ENCODE results near the gene GDPGP1. TPM values are rescaled to one million over a fixed set of nuclear protein-coding genes. Genes with fewer than 3 reads are reported as not detected.

The GDPGP1 gene
- polyA plus RNA-seq, 2 donors, result 2.1 to 2.2 TPM

GRCh38 chr15:90203473-90203872 lies 30.5 kb upstream of the GDPGP1 start:
- Histone ChIP-seq H3K36me3 (ENCODE audit: control insufficient read depth in 2 of 2, insufficient read depth in 2 of 2, low read length in 1 of 2) (peaks cover 7 to 19% of the 10 kb centered on the region in 2 donors), H3K4me3 (ENCODE audit: low read depth in 1 of 2, low read length in 2 of 2) (peak overlapping the region; percentile 80 to 94), H3K27me3 (ENCODE audit: control insufficient read depth in 1 of 2, insufficient read depth in 2 of 2, low read length in 2 of 2) (no peaks in the 10 kb centered on the region), H3K27ac (ENCODE audit: low read depth in 2 of 2, low read length in 1 of 2) (peak overlapping the region; percentile 75 to 94), H3K4me1 (ENCODE audit: control insufficient read depth in 2 of 2, insufficient read depth in 2 of 2, low read length in 1 of 2) (peaks cover 4 to 27% of the 10 kb centered on the region in 2 donors), H3K9me3 (ENCODE audit: control insufficient read depth in 2 of 2, insufficient read depth in 1 of 2, low read depth in 1 of 2, low read length in 1 of 2) (no peaks in the 10 kb centered on the region)
- 80 to 95% methylated on average over 7 of the region's 7 CpGs for WGBS, 2 donors

GRCh38 chr15:90203922-90204321 lies 30.1 kb upstream of the GDPGP1 start:
- 58 to 67% methylated on average over 8 of the region's 8 CpGs for WGBS, 2 donors
- Histone ChIP-seq H3K4me3 (ENCODE audit: low read depth in 1 of 2, low read length in 2 of 2) (peak overlapping the region in 1 of 2 donors; percentile 80), H3K27me3 (ENCODE audit: control insufficient read depth in 1 of 2, insufficient read depth in 2 of 2, low read length in 2 of 2) (no peaks in the 10 kb centered on the region), H3K9me3 (ENCODE audit: control insufficient read depth in 2 of 2, insufficient read depth in 1 of 2, low read depth in 1 of 2, low read length in 1 of 2) (no peaks in the 10 kb centered on the region), H3K27ac (ENCODE audit: low read depth in 2 of 2, low read length in 1 of 2) (peak overlapping the region; percentile 75 to 94), H3K4me1 (ENCODE audit: control insufficient read depth in 2 of 2, insufficient read depth in 2 of 2, low read length in 1 of 2) (peaks cover 4 to 25% of the 10 kb centered on the region in 2 donors), H3K36me3 (ENCODE audit: control insufficient read depth in 2 of 2, insufficient read depth in 2 of 2, low read length in 1 of 2) (peaks cover 7 to 22% of the 10 kb centered on the region in 2 donors)

GRCh38 chr15:90205050-90205848 lies 28.8 kb upstream of the GDPGP1 start:
- H3K4me3 ChIP-seq (ENCODE audit: low read depth in 1 of 2, low read length in 2 of 2), result no peak overlapping the region
- no peaks in the 10 kb centered on the region for H3K27me3 ChIP-seq (ENCODE audit: control insufficient read depth in 1 of 2, insufficient read depth in 2 of 2, low read length in 2 of 2)
- 68 to 76% methylated on average over 10 of the region's 10 CpGs for WGBS, 2 donors
- H3K4me1 ChIP-seq (ENCODE audit: control insufficient read depth in 2 of 2, insufficient read depth in 2 of 2, low read length in 1 of 2), result peaks cover 4 to 35% of the 10 kb centered on the region in 2 donors
- peaks cover 7 to 31% of the 10 kb centered on the region in 2 donors for H3K36me3 ChIP-seq (ENCODE audit: control insufficient read depth in 2 of 2, insufficient read depth in 2 of 2, low read length in 1 of 2)
- peak overlapping the region in 1 of 2 donors; percentile 45 for H3K27ac ChIP-seq (ENCODE audit: low read depth in 2 of 2, low read length in 1 of 2)
- H3K9me3 ChIP-seq (ENCODE audit: control insufficient read depth in 2 of 2, insufficient read depth in 1 of 2, low read depth in 1 of 2, low read length in 1 of 2), result no peaks in the 10 kb centered on the region

DNA sequence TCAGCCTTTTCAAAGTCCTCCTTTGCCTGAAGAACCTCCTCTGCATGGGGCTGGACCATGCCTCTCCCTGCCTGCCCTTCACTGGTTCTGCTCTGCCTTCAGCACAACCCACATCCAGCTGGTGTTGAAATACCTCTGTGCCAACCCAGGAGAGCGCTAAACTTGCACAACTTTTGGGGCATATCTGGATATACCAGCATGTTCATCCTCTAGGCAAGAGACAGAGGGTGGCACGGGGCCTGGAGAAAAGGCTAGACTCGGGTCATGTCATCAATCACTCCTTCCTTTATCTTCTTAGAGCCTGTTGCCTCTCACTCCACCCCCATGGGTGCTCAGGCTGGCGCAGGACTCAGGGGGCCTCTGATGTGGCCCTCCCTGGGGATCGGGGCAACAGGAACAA lies 28.1 kb upstream of the GDPGP1 start:
- H3K4me1 ChIP-seq (ENCODE audit: control insufficient read depth in 2 of 2, insufficient read depth in 2 of 2, low read length in 1 of 2), result peaks cover 4 to 37% of the 10 kb centered on the region in 2 donors
- peaks cover 7 to 35% of the 10 kb centered on the region in 2 donors for H3K36me3 ChIP-seq (ENCODE audit: control insufficient read depth in 2 of 2, insufficient read depth in 2 of 2, low read length in 1 of 2)
- 61 to 77% methylated on average over 5 of the region's 5 CpGs for WGBS, 2 donors
- H3K27me3 ChIP-seq (ENCODE audit: control insufficient read depth in 1 of 2, insufficient read depth in 2 of 2, low read length in 2 of 2), result no peaks in the 10 kb centered on the region
- no peak overlapping the region for H3K4me3 ChIP-seq (ENCODE audit: low read depth in 1 of 2, low read length in 2 of 2)
- H3K27ac ChIP-seq (ENCODE audit: low read depth in 2 of 2, low read length in 1 of 2), result peak overlapping the region in 1 of 2 donors; percentile 45
- no peaks in the 10 kb centered on the region for H3K9me3 ChIP-seq (ENCODE audit: control insufficient read depth in 2 of 2, insufficient read depth in 1 of 2, low read depth in 1 of 2, low read length in 1 of 2)

- Histone ChIP-seq H3K36me3 (ENCODE audit: control insufficient read depth in 2 of 2, insufficient read depth in 2 of 2, low read length in 1 of 2) (peaks cover 7 to 36% of the 10 kb centered on the region in 2 donors), H3K27me3 (ENCODE audit: control insufficient read depth in 1 of 2, insufficient read depth in 2 of 2, low read length in 2 of 2) (no peaks in the 10 kb centered on the region), H3K27ac (ENCODE audit: low read depth in 2 of 2, low read length in 1 of 2) (peak overlapping the region in 1 of 2 donors; percentile 0), H3K4me3 (ENCODE audit: low read depth in 1 of 2, low read length in 2 of 2) (no peak overlapping the region), H3K9me3 (ENCODE audit: control insufficient read depth in 2 of 2, insufficient read depth in 1 of 2, low read depth in 1 of 2, low read length in 1 of 2) (no peaks in the 10 kb centered on the region), H3K4me1 (ENCODE audit: control insufficient read depth in 2 of 2, insufficient read depth in 2 of 2, low read length in 1 of 2) (peaks cover 12 to 46% of the 10 kb centered on the region in 2 donors)
- WGBS, 2 donors, result 81 to 85% methylated on average over 6 of the region's 6 CpGs
These were observed 26.8 kb upstream of the GDPGP1 start for GRCh38 chr15:90207252-90207651.

DNA sequence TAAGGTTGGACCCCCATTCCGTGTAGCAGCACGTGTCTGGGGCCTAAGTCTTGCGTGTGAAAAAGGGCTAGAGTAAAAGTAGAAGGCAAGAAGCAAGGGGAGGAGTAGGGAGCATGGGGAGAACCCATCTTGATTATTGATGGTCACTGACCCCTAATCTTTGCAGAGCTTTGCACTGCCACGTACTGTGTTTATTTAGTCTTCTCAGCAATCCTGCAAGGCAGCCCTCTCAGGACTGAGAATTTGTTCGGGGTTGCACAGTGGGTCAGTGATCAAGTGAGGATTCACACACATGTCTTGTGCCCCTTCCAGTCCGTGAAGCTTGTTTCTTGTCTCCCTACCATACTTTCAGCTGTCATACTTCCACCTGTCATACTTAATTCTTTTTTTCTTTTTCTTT lies 25.7 kb upstream of the GDPGP1 start:
- H3K9me3 ChIP-seq (ENCODE audit: control insufficient read depth in 2 of 2, insufficient read depth in 1 of 2, low read depth in 1 of 2, low read length in 1 of 2), result no peaks in the 10 kb centered on the region
- H3K4me3 ChIP-seq (ENCODE audit: low read depth in 1 of 2, low read length in 2 of 2), result no peak overlapping the region
- WGBS, 2 donors, result 77 to 89% methylated on average over 6 of the region's 6 CpGs
- peaks cover 16 to 46% of the 10 kb centered on the region in 2 donors for H3K4me1 ChIP-seq (ENCODE audit: control insufficient read depth in 2 of 2, insufficient read depth in 2 of 2, low read length in 1 of 2)
- peak overlapping the region; percentile 16 to 29 for H3K27ac ChIP-seq (ENCODE audit: low read depth in 2 of 2, low read length in 1 of 2)
- H3K36me3 ChIP-seq (ENCODE audit: control insufficient read depth in 2 of 2, insufficient read depth in 2 of 2, low read length in 1 of 2), result peaks cover 7 to 33% of the 10 kb centered on the region in 2 donors
- H3K27me3 ChIP-seq (ENCODE audit: control insufficient read depth in 1 of 2, insufficient read depth in 2 of 2, low read length in 2 of 2), result no peaks in the 10 kb centered on the region

- WGBS, 2 donors, result 41 to 60% methylated on average over 9 of the region's 9 CpGs
- Histone ChIP-seq H3K4me3 (ENCODE audit: low read depth in 1 of 2, low read length in 2 of 2) (no peak overlapping the region), H3K27ac (ENCODE audit: low read depth in 2 of 2, low read length in 1 of 2) (peak overlapping the region; percentile 98), H3K9me3 (ENCODE audit: control insufficient read depth in 2 of 2, insufficient read depth in 1 of 2, low read depth in 1 of 2, low read length in 1 of 2) (no peaks in the 10 kb centered on the region), H3K4me1 (ENCODE audit: control insufficient read depth in 2 of 2, insufficient read depth in 2 of 2, low read length in 1 of 2) (peaks cover 11 to 37% of the 10 kb centered on the region in 2 donors), H3K36me3 (ENCODE audit: control insufficient read depth in 2 of 2, insufficient read depth in 2 of 2, low read length in 1 of 2) (peaks cover 7 to 28% of the 10 kb centered on the region in 2 donors), H3K27me3 (ENCODE audit: control insufficient read depth in 1 of 2, insufficient read depth in 2 of 2, low read length in 2 of 2) (no peaks in the 10 kb centered on the region)
These were observed 24.4 kb upstream of the GDPGP1 start for GRCh38 chr15:90209591-90209990.

GRCh38 chr15:90210593-90210992 lies 23.4 kb upstream of the GDPGP1 start:
- Histone ChIP-seq H3K27me3 (ENCODE audit: control insufficient read depth in 1 of 2, insufficient read depth in 2 of 2, low read length in 2 of 2) (no peaks in the 10 kb centered on the region), H3K27ac (ENCODE audit: low read depth in 2 of 2, low read length in 1 of 2) (peak overlapping the region; percentile 98), H3K4me1 (ENCODE audit: control insufficient read depth in 2 of 2, insufficient read depth in 2 of 2, low read length in 1 of 2) (peaks cover 11 to 34% of the 10 kb centered on the region in 2 donors), H3K9me3 (ENCODE audit: control insufficient read depth in 2 of 2, insufficient read depth in 1 of 2, low read depth in 1 of 2, low read length in 1 of 2) (no peaks in the 10 kb centered on the region), H3K36me3 (ENCODE audit: control insufficient read depth in 2 of 2, insufficient read depth in 2 of 2, low read length in 1 of 2) (peaks cover 7 to 28% of the 10 kb centered on the region in 2 donors), H3K4me3 (ENCODE audit: low read depth in 1 of 2, low read length in 2 of 2) (no peak overlapping the region)
- 46 to 57% methylated on average over 8 of the region's 8 CpGs for WGBS, 2 donors

DNA sequence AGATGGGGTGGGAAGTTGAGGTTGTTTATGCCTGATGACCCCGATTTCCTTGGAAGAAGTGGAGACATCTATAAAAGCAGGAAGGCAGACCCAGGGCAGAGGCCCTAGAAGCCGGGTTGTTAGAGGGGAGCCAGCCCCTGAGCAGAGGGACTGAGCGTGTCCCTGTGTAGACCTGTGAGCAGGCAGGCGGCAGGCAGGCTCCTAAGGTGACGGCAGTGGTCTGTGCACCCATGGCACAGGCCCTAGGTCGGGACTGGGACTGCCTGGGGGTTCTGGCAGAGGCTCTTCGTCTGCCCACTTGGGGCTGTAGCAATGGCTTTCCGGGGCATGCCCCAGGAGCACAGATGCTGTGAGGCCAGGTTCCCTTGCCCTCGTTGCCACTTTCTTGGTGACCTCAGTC lies 23.0 kb upstream of the GDPGP1 start:
- Histone ChIP-seq H3K4me3 (ENCODE audit: low read depth in 1 of 2, low read length in 2 of 2) (no peak overlapping the region), H3K27ac (ENCODE audit: low read depth in 2 of 2, low read length in 1 of 2) (peak overlapping the region; percentile 98), H3K4me1 (ENCODE audit: control insufficient read depth in 2 of 2, insufficient read depth in 2 of 2, low read length in 1 of 2) (peaks cover 11 to 34% of the 10 kb centered on the region in 2 donors), H3K36me3 (ENCODE audit: control insufficient read depth in 2 of 2, insufficient read depth in 2 of 2, low read length in 1 of 2) (peaks cover 7 to 28% of the 10 kb centered on the region in 2 donors), H3K27me3 (ENCODE audit: control insufficient read depth in 1 of 2, insufficient read depth in 2 of 2, low read length in 2 of 2) (no peaks in the 10 kb centered on the region), H3K9me3 (ENCODE audit: control insufficient read depth in 2 of 2, insufficient read depth in 1 of 2, low read depth in 1 of 2, low read length in 1 of 2) (no peaks in the 10 kb centered on the region)
- WGBS, 2 donors, result 64 to 72% methylated on average over 9 of the region's 9 CpGs

Measured in esophagus (tissue), 2 donors.